GM12874 (cell line): ENCODE data around the gene OSBPL10.

Source experiments
- CTCF ChIP-seq: IDR thresholded peaks from 2 replicates; pipeline ENCODE4 v1.5.1; 2011; ENCODE audit warnings: low read depth, mild to moderate bottlenecking, control low read depth, low read length, moderate library complexity; ENCODE audit not compliant: insufficient read depth

The OSBPL10 gene

GRCh38 chr3:31929826-31930502 is 51.1 kb downstream of the OSBPL10 start:
- TF ChIP-seq CTCF = no peak

GRCh38 chr3:31927811-31928210 is 53.3 kb downstream of the OSBPL10 start:
- no peak for TF ChIP-seq CTCF

- TF ChIP-seq CTCF = no peak
Observed at GRCh38 chr3:31926543-31926942, 54.5 kb downstream of the OSBPL10 start.

- TF ChIP-seq CTCF = no peak
Observed at GRCh38 chr3:31925271-31925630, 55.8 kb downstream of the OSBPL10 start.

- no peak for TF ChIP-seq CTCF
Observed at GRCh38 chr3:31924610-31925270, 56.3 kb downstream of the OSBPL10 start.

- no peak for TF ChIP-seq CTCF
Observed at GRCh38 chr3:31922962-31923361, 58.1 kb downstream of the OSBPL10 start.

GRCh38 chr3:31921837-31922236 is 59.2 kb downstream of the OSBPL10 start:
- TF ChIP-seq CTCF = no peak
